H1 (cell line): ENCODE results near the gene ICAM5.

Experiments
- BCL11A ChIP-seq, 2 experiments: IDR thresholded peaks; one replicate each; pipeline ENCODE4 v1.6.1; 2011; ENCODE audit warnings: low read depth in 2 of 2, low read length in 2 of 2, mild to moderate bottlenecking in 2 of 2
- CBX5 ChIP-seq: fragments of 300-800, 300-1000 bp; sonication (generic); IDR thresholded peaks from 2 replicates; pipeline ENCODE4 v1.7.1; 2016; ENCODE audit warnings: antibody characterized with exemption, low read length, low read depth
- TF ChIP-seq, protein P1 (sequence below), 3 experiments: IDR thresholded peaks; 1 replicate in 2 of 3; 2 replicates in 1 of 3; pipeline versions ENCODE4 v1.5.1 to v1.6.1; 2011; ENCODE audit warnings: low read length in 3 of 3, mild to moderate bottlenecking in 3 of 3, inconsistent platforms in 2 of 3, low read depth in 1 of 3, moderate library complexity in 1 of 3; ENCODE audit not compliant: insufficient read depth in 1 of 3; ENCODE audit errors: control extremely low read depth in 1 of 3

DNA sequence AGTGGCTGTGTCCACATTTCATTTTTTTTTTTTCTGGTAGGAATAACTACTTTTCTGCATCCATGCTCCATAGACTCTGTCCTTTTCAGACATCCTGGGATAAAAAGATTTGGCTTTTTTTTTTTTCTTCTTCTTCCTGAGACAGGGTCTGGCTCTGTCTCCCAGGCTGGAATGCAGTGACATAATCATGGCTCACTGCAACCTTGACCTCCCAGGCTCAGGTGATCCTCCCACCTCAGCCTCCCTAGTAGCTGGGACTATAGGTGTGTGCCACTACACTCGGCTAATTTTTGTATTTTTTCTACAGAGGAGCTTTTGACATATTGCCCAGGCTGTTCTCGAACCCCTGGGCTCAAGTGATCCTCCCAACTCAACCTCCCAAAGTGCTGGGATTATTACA lies 53.7 kb downstream of the ICAM5 start:
- TF ChIP-seq, protein P1, sequence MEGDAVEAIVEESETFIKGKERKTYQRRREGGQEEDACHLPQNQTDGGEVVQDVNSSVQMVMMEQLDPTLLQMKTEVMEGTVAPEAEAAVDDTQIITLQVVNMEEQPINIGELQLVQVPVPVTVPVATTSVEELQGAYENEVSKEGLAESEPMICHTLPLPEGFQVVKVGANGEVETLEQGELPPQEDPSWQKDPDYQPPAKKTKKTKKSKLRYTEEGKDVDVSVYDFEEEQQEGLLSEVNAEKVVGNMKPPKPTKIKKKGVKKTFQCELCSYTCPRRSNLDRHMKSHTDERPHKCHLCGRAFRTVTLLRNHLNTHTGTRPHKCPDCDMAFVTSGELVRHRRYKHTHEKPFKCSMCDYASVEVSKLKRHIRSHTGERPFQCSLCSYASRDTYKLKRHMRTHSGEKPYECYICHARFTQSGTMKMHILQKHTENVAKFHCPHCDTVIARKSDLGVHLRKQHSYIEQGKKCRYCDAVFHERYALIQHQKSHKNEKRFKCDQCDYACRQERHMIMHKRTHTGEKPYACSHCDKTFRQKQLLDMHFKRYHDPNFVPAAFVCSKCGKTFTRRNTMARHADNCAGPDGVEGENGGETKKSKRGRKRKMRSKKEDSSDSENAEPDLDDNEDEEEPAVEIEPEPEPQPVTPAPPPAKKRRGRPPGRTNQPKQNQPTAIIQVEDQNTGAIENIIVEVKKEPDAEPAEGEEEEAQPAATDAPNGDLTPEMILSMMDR (IDR thresholded peaks at IDR 0.05; ENCODE audit: control extremely low read depth in 1 of 3, insufficient read depth in 1 of 3, low read depth in 1 of 3, low read length in 3 of 3): no peak
- TF ChIP-seq BCL11A (IDR thresholded peaks at IDR 0.05; ENCODE audit: low read depth in 2 of 2, low read length in 2 of 2): no peak
- no peak for TF ChIP-seq CBX5
